OCI-LY7 (cell line): ENCODE data around the gene PARD3.

Source experiments
- EZH2phosphoT487 ChIP-seq: fragments of 200-600 bp; sonication (generic); IDR thresholded peaks from 2 replicates; pipeline ENCODE4 v1.6.1; 2018; ENCODE audit warnings: low read depth, borderline replicate concordance, mild to moderate bottlenecking, mixed run types, antibody characterized with exemption, low read length, moderate library complexity, mixed read lengths
- TF ChIP-seq, protein P1 (sequence below): fragments of 200-600 bp; sonication (generic); conservative IDR thresholded peaks from 2 replicates; pipeline ENCODE4 v1.5.1; 2014; ENCODE audit warnings: mild to moderate bottlenecking, antibody characterized with exemption, low read length, moderate library complexity, mixed read lengths

DNA sequence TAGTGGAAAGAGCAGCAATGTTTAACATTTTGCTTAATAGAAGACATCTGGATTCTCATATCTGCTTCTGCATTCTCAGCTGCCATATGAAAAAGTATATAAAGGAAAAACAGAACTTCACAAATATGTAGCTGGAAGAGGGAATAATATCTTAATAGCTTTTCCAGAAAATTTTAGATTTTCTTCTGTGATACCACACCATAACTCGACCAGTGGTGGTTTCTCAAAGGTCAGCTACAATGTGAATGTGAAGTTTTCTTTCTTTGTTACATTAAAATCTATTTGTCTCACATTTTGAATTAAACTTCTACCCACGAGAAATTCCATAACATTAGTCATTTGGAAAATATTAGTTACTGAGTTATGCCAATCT, 339.8 kb downstream of the PARD3 start:
- TF ChIP-seq EZH2phosphoT487, result no peak
- TF ChIP-seq, protein P1, sequence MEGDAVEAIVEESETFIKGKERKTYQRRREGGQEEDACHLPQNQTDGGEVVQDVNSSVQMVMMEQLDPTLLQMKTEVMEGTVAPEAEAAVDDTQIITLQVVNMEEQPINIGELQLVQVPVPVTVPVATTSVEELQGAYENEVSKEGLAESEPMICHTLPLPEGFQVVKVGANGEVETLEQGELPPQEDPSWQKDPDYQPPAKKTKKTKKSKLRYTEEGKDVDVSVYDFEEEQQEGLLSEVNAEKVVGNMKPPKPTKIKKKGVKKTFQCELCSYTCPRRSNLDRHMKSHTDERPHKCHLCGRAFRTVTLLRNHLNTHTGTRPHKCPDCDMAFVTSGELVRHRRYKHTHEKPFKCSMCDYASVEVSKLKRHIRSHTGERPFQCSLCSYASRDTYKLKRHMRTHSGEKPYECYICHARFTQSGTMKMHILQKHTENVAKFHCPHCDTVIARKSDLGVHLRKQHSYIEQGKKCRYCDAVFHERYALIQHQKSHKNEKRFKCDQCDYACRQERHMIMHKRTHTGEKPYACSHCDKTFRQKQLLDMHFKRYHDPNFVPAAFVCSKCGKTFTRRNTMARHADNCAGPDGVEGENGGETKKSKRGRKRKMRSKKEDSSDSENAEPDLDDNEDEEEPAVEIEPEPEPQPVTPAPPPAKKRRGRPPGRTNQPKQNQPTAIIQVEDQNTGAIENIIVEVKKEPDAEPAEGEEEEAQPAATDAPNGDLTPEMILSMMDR, result no peak
